GM12878 (cell line): ENCODE measurements around the gene SLC25A47. TPM values are rescaled to one million over a fixed set of nuclear protein-coding genes. Genes with fewer than 3 reads are reported as not detected.

Experiments used
- BCL3 ChIP-seq: IDR thresholded peaks from 2 replicates; pipeline ENCODE4 v1.6.1; 2011; ENCODE audit warnings: borderline replicate concordance, low read depth, mild to moderate bottlenecking, moderate library complexity, low read length; ENCODE audit not compliant: insufficient read depth, poor library complexity, severe bottlenecking
- BCLAF1 ChIP-seq: fragments of 450-650 bp; IDR thresholded peaks from 2 replicates; pipeline ENCODE4 v1.6.1; 2017; ENCODE audit warnings: antibody characterized with exemption, mild to moderate bottlenecking, moderate library complexity
- CHD4 ChIP-seq: fragments of 200-600 bp; sonication (generic); IDR thresholded peaks from 2 replicates; pipeline ENCODE4 v1.6.1; 2016; ENCODE audit warnings: mild to moderate bottlenecking
- CREB1 ChIP-seq: IDR thresholded peaks from 2 replicates; pipeline ENCODE4 v1.6.1; 2012; ENCODE audit warnings: low read depth, mild to moderate bottlenecking, inconsistent platforms
- HCFC1 ChIP-seq: fragments of 150-350 bp; IDR thresholded peaks from 2 replicates; pipeline ENCODE4 v1.6.1; 2014; ENCODE audit warnings: low read length
- IKZF2 ChIP-seq, 2 experiments: fragments of 450-650 bp; IDR thresholded peaks; 2 replicates each; pipeline ENCODE4 v1.6.1; 2017; ENCODE audit warnings: mild to moderate bottlenecking in 2 of 2, moderate library complexity in 2 of 2
- NFIC ChIP-seq: IDR thresholded peaks from 2 replicates; pipeline ENCODE4 v1.6.1; 2012; ENCODE audit warnings: low read depth, mild to moderate bottlenecking, inconsistent platforms, low read length, moderate library complexity
- NR2F1 ChIP-seq: fragments of 450-650 bp; conservative IDR thresholded peaks from 2 replicates; pipeline ENCODE4 v1.6.1; 2017; ENCODE audit warnings: mild to moderate bottlenecking
- PAX5 ChIP-seq: IDR thresholded peaks from 2 replicates; pipeline ENCODE4 v1.6.1; 2011; ENCODE audit warnings: low read depth, low read length, borderline replicate concordance
- RB1 ChIP-seq: fragments of 450-650 bp; formaldehyde crosslinking; IDR thresholded peaks from 2 replicates; pipeline ENCODE4 v1.6.1; 2017; ENCODE audit warnings: mild to moderate bottlenecking, borderline replicate concordance
- RELA ChIP-seq: fragments of 450-650 bp; IDR thresholded peaks from 2 replicates; pipeline ENCODE4 v1.8.0; 2014; ENCODE audit warnings: borderline replicate concordance; ENCODE audit not compliant: partially characterized antibody
- YY1 ChIP-seq: IDR thresholded peaks from 2 replicates; pipeline ENCODE4 v1.6.1; 2011; ENCODE audit warnings: low read depth, mild to moderate bottlenecking, low read length
- ZNF207 ChIP-seq: fragments of 450-650 bp; IDR thresholded peaks from 2 replicates; pipeline ENCODE4 v1.6.1; 2014; ENCODE audit warnings: antibody characterized with exemption, mild to moderate bottlenecking, borderline replicate concordance
- polyA plus RNA-seq, 11 experiments: library from polyadenylated mRNA; depleted of rRNA in 4 of 11; unstranded in 6 of 11; stranded (reverse) in 5 of 11; fragments of >200 nt; fragmentation: Nextera tagmentation in 4 of 11; fragmentation: Illumina TruSeq in 1 of 11; extraction: Ambion mirVana in 4 of 11; extraction: Trizol in 1 of 11; gene quantifications; 1 replicate in 1 of 11; 2 replicates in 10 of 11; pipeline versions ENCODE4 v1.2.1 to v1.2.3, GENCODE V29; 2011 to 2016; ENCODE audit warnings: inconsistent platforms in 2 of 11, missing spikeins in 2 of 11, low read depth in 1 of 11
- total RNA-seq, 4 experiments: library from RNA; depleted of rRNA in 3 of 4; stranded (reverse); fragments of >200 nt in 3 of 4; fragmentation: Illumina TruSeq in 1 of 4; extraction: Trizol in 1 of 4; gene quantifications; 2 replicates each; pipeline versions ENCODE4 v1.2.1 to v1.2.3, GENCODE V29; 2013 to 2021

Gene SLC25A47
- total and polyA plus RNA-seq, 10 of the 15 experiments (the other 5 are each of a cell fraction or from before 2014, with no cell fraction given): 0.14 TPM; not detected in 9

- TF ChIP-seq BCLAF1: no peak
- TF ChIP-seq IKZF2 (IDR thresholded peaks at IDR 0.05): peak; percentile 88 to 89
- no peak for TF ChIP-seq RB1
- no peak for TF ChIP-seq YY1
- TF ChIP-seq HCFC1: no peak
- TF ChIP-seq RELA: no peak
- 0 out of 2 replicates have a peak, but pooled peaks have one; percentile 11 for TF ChIP-seq NR2F1
- TF ChIP-seq ZNF207: 0 out of 2 replicates have a peak, but pooled peaks have one; percentile 42
- no peak for TF ChIP-seq BCL3
- peak; percentile 72 for TF ChIP-seq CREB1
- TF ChIP-seq PAX5: peak; percentile 79; the same call in 1 of the 2 replicates
- TF ChIP-seq NFIC: peak; percentile 67; the same call in 1 of the 2 replicates
- no peak for TF ChIP-seq CHD4
These were observed 52.3 kb downstream of the SLC25A47 start (continued) for GRCh38 chr14:100375266-100375962.
